Measurements from ENCODE around the gene SFXN5. TPM values are rescaled to one million over a fixed set of nuclear protein-coding genes. Genes with fewer than 3 reads are reported as not detected.

The SFXN5 gene
- total and polyA plus RNA-seq, 2 donors (not counting 1 experiment from before 2014, with no cell fraction given): 5.8 to 13.9 TPM

GRCh38 chr2:72968286-72968685 lies 103.2 kb downstream of the SFXN5 start:
- no peaks in the 10 kb centered on the region for H4K20me1 ChIP-seq (ENCODE audit: control insufficient read depth, extremely low read depth, insufficient read depth, low read length)
- H3K27ac ChIP-seq (ENCODE audit: insufficient read depth, low read length): no peak overlapping the region
- TF ChIP-seq CTCF (conservative IDR thresholded peaks at IDR 0.05 in 1 of 2, IDR thresholded peaks at IDR 0.05 in 1 of 2; ENCODE audit: low read depth in 1 of 2, low read length in 2 of 2) (no peak), EZH2 (IDR thresholded peaks at IDR 0.05; ENCODE audit: low read length, missing control alignments) (no peak)
- H3K36me3 ChIP-seq (ENCODE audit: control insufficient read depth, insufficient read depth, low read length): no peaks in the 10 kb centered on the region
- H3K27me3 ChIP-seq (ENCODE audit: control insufficient read depth, insufficient read depth, low read length): no peaks in the 10 kb centered on the region
- H3K9me3 ChIP-seq (ENCODE audit: control insufficient read depth, insufficient read depth, low read depth, low read length): no peaks in the 10 kb centered on the region
- H3K4me2 ChIP-seq (ENCODE audit: extremely low read depth, insufficient read depth, low read length): no peak overlapping the region
- H2AFZ ChIP-seq (ENCODE audit: low read length): no peak overlapping the region
- no peak for DNase-seq (ENCODE audit: low read depth in 2 of 2)
- no peaks in the 10 kb centered on the region for H3K79me2 ChIP-seq (ENCODE audit: control insufficient read depth, insufficient read depth, low read length)
- H3K9ac ChIP-seq (ENCODE audit: insufficient read depth, low read length): no peak overlapping the region
- H3K4me1 ChIP-seq (ENCODE audit: control insufficient read depth, extremely low read depth, insufficient read depth, low read length): no peaks in the 10 kb centered on the region
- no peak overlapping the region for H3K4me3 ChIP-seq (replicated peaks in 1 of 4; ENCODE audit: control extremely low read depth in 1 of 4, insufficient read depth in 1 of 4, low read depth in 3 of 4, low read length in 4 of 4)

GRCh38 chr2:72965770-72966450 lies 105.6 kb downstream of the SFXN5 start:
- Histone ChIP-seq H3K27me3 (ENCODE audit: control insufficient read depth, insufficient read depth, low read length) (no peaks in the 10 kb centered on the region), H3K36me3 (ENCODE audit: control insufficient read depth, insufficient read depth, low read length) (no peaks in the 10 kb centered on the region), H3K4me2 (ENCODE audit: extremely low read depth, insufficient read depth, low read length) (no peak overlapping the region), H3K4me3 (replicated peaks in 1 of 4; ENCODE audit: control extremely low read depth in 1 of 4, insufficient read depth in 1 of 4, low read depth in 3 of 4, low read length in 4 of 4) (no peak overlapping the region), H2AFZ (ENCODE audit: low read length) (no peak overlapping the region), H3K9me3 (ENCODE audit: control insufficient read depth, insufficient read depth, low read depth, low read length) (no peaks in the 10 kb centered on the region), H4K20me1 (ENCODE audit: control insufficient read depth, extremely low read depth, insufficient read depth, low read length) (no peaks in the 10 kb centered on the region), H3K79me2 (ENCODE audit: control insufficient read depth, insufficient read depth, low read length) (no peaks in the 10 kb centered on the region), H3K4me1 (ENCODE audit: control insufficient read depth, extremely low read depth, insufficient read depth, low read length) (no peaks in the 10 kb centered on the region), H3K27ac (ENCODE audit: insufficient read depth, low read length) (no peak overlapping the region), H3K9ac (ENCODE audit: insufficient read depth, low read length) (no peak overlapping the region)
- TF ChIP-seq CTCF (conservative IDR thresholded peaks at IDR 0.05 in 1 of 2, IDR thresholded peaks at IDR 0.05 in 1 of 2; ENCODE audit: low read depth in 1 of 2, low read length in 2 of 2) (no peak), EZH2 (IDR thresholded peaks at IDR 0.05; ENCODE audit: low read length, missing control alignments) (no peak)
- no peak for DNase-seq (ENCODE audit: low read depth in 2 of 2)

GRCh38 chr2:72965016-72965415 lies 106.5 kb downstream of the SFXN5 start:
- Histone ChIP-seq H2AFZ (ENCODE audit: low read length) (no peak overlapping the region), H4K20me1 (ENCODE audit: control insufficient read depth, extremely low read depth, insufficient read depth, low read length) (no peaks in the 10 kb centered on the region), H3K9me3 (ENCODE audit: control insufficient read depth, insufficient read depth, low read depth, low read length) (no peaks in the 10 kb centered on the region), H3K4me2 (ENCODE audit: extremely low read depth, insufficient read depth, low read length) (no peak overlapping the region), H3K4me1 (ENCODE audit: control insufficient read depth, extremely low read depth, insufficient read depth, low read length) (no peaks in the 10 kb centered on the region), H3K36me3 (ENCODE audit: control insufficient read depth, insufficient read depth, low read length) (no peaks in the 10 kb centered on the region), H3K9ac (ENCODE audit: insufficient read depth, low read length) (no peak overlapping the region), H3K4me3 (replicated peaks in 1 of 4; ENCODE audit: control extremely low read depth in 1 of 4, insufficient read depth in 1 of 4, low read depth in 3 of 4, low read length in 4 of 4) (no peak overlapping the region), H3K27me3 (ENCODE audit: control insufficient read depth, insufficient read depth, low read length) (no peaks in the 10 kb centered on the region), H3K27ac (ENCODE audit: insufficient read depth, low read length) (no peak overlapping the region), H3K79me2 (ENCODE audit: control insufficient read depth, insufficient read depth, low read length) (no peaks in the 10 kb centered on the region)
- DNase-seq (ENCODE audit: low read depth in 2 of 2): no peak
- TF ChIP-seq CTCF (conservative IDR thresholded peaks at IDR 0.05 in 1 of 2, IDR thresholded peaks at IDR 0.05 in 1 of 2; ENCODE audit: low read depth in 1 of 2, low read length in 2 of 2): no peak
- no peak for TF ChIP-seq EZH2 (IDR thresholded peaks at IDR 0.05; ENCODE audit: low read length, missing control alignments)

Data from fibroblast of lung (primary cell).